GM12865 (cell line): ENCODE measurements around the gene MEF2D.
A peak's percentile ranks its signal among the peaks of the same experiment; 100 is the strongest.

Source experiments
- DNase-seq: peaks from one replicate; pipeline ENCODE4 v3.0.0; 2010; ENCODE audit warnings: low read depth
- H3K4me3 ChIP-seq: 2 replicates; pipeline ENCODE4 v1.5.1; 2011; ENCODE audit warnings: mild to moderate bottlenecking, low read depth, low read length, control low read depth
- TF ChIP-seq, protein P1 (sequence below): IDR thresholded peaks from 2 replicates; pipeline ENCODE4 v1.5.1; 2011; ENCODE audit warnings: low read length, control low read depth, low read depth, inconsistent platforms; ENCODE audit not compliant: insufficient read depth; ENCODE audit errors: missing control alignments

The MEF2D gene

DNA sequence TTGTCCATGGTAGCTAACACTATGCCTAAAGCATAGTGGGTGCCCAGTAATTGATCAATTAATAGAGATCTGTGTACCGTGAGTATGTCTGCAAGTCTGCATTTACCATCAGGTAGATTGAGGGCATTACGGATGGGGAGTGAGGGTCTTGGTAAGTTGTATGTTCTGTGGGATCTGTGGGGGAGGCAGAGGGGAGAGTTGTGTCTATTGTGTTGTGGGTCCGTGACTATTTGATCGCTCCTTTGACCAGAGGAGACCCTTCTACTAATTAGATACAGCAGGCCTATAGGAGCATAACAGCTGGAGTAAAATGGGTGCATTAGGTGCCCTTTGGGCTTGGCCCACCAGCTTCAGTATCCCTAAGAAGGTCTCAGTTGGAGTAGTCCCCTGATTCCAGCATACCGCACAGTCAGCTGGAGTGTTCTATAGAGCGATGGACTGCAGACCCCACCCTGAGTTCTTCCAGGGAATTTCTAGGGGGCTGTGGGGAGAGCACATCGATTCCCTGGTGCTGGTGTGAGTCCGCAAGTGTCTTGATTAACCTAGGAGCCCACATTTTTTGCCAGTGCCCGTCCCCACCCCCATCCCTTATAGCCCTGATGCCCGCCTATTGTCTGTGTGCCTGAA lies 75.7 kb downstream of the MEF2D start:
- H3K4me3 ChIP-seq, result no peak overlapping the region
- no peak for DNase-seq
- TF ChIP-seq, protein P1, sequence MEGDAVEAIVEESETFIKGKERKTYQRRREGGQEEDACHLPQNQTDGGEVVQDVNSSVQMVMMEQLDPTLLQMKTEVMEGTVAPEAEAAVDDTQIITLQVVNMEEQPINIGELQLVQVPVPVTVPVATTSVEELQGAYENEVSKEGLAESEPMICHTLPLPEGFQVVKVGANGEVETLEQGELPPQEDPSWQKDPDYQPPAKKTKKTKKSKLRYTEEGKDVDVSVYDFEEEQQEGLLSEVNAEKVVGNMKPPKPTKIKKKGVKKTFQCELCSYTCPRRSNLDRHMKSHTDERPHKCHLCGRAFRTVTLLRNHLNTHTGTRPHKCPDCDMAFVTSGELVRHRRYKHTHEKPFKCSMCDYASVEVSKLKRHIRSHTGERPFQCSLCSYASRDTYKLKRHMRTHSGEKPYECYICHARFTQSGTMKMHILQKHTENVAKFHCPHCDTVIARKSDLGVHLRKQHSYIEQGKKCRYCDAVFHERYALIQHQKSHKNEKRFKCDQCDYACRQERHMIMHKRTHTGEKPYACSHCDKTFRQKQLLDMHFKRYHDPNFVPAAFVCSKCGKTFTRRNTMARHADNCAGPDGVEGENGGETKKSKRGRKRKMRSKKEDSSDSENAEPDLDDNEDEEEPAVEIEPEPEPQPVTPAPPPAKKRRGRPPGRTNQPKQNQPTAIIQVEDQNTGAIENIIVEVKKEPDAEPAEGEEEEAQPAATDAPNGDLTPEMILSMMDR, result no peak

DNA sequence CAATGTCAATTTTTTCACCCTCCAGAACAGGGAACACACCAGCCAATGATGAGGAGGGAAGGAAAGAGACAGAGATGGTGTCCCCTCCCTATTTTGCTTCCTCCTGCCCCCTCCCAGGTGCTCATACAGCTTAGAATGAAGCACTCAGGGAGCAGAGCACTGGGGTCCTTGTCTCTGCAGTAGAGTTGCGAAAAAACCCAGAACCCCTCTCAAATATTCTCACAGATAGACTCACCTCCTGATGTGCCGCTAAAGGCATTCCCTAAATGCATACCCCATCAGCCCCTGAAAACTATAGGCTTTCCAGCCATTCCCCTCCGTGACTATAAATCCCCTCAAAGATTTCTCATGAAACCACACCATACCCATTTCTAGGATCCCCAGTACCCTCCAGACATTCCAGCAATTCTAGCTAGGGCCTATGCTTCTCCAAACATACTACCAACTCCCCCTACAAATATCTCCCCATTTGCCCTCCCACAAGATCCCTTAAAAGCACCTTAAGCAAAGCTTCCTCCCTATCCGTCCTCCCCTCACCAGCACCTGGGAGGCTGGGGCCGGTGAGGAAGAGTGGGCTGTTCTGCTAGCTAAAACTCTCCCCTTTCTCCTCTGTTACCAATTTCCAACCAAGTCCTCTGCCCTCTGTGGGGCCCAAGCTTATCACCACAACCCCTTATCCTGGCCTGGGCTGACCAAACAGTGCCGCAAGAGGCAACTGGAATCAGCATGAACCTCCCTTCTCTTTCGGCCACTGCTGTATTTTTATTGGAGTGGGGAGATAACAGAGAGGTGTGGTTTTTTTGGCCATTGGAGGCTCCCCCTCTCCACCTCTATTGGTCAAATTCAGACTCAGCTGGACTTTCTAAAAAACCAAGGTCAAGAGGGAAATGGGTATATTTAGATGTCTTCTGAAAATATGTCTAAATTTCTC lies 76.9 kb downstream of the MEF2D start:
- TF ChIP-seq, protein P1, result no peak
- H3K4me3 ChIP-seq, result no peak overlapping the region
- no peak for DNase-seq

DNA sequence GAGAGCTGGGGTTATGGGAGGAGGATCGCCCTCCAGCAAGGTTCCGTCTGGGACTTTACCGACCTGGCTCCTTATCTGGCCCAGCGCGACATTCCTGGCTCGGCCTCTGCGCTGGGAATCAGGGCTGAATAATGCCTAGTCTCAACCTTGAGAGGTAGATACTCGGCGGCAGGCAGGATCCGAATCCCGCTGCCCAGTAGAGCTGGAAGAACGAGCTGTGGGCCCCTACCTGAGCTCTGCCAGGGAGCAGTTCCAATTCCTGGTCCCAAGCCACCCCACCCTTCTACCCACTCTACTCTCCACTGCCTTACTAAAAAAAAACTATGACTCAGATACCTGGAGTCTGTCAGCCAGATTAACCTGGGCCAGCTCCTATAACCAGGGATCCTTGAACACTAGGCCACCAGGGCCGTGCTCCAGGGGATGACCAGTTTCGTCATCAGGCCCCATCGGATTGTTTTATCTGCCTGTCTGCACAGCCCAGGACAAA lies 77.9 kb downstream of the MEF2D start:
- no peak overlapping the region for H3K4me3 ChIP-seq
- TF ChIP-seq, protein P1, result no peak
- no peak for DNase-seq

DNA sequence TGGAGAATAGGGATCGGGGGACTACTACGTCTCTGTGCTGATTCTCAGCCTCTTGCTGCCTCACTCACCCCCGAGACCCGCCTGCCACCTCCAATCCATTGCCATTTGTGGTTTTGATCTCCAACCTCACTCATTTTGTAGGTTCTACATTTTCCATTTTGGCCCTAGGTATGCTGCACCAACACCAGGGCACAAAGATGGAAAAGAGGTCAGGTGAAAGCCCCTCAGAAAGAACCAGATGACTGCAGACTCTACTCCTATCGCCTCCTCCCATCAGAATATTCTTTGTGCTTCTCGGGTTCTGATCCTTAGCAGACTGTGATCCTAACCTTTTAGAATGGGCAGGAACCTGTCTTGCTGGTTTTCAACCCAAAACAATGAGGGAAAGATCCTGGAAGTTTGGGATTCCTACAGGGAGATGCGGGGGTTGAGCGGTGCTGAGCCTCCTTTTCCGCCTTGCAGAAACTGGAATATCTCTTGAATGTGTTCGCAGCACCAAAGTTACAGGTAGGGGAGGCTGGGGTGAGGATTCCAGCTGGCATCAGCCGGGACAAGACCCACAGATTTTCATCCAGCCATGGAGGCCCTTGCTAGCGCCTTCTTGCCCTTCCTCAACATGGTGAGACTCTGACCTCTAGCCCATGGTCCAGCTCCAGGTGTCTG lies 78.5 kb downstream of the MEF2D start:
- peak overlapping the region; percentile 62 for H3K4me3 ChIP-seq
- TF ChIP-seq, protein P1, result no peak
- no peak for DNase-seq

DNA sequence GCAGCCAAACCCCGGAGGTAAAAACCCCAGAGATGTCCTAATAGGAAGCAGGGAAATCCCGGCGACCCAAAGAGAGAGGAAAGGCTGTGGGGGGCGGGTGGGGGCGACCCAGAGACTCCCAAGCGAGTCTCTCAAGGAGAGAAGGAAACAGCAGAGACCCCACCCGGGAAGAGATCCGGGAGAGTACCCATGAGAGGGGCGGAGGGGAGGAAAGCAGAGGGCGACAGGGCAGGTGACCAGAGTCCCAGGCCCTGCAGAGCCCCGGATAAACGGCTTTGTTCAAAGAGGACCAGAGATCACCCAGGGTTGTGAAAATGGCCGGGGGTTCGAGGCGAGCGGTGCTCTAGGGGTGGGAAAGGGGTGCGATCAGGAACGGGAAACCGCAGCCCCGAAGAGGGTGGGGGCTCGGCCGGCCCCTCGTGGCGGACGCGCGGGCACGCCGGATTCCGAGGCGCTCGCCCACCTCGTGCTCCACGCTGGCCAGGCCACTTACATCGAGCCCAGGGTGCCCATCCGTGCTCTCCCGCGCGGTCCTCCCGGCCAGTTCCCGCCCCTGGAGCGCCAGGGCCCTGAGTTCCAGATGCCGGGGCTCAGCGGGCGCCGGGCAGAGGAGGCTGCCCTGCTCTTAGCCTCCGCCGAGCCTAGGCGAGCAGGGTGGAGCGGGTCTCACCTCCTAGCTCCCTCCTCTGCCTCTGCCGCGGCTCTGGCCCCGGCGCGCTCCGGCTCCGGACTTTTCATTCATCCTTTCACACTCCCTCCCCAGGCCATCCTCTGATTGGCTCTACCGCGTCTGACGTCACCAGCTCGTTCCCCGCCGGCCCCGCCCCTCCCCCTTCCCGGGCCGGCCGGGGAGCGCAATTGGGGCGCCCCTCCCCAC lies 79.3 kb downstream of the MEF2D start:
- TF ChIP-seq, protein P1, result no peak
- peak; percentile 90 for DNase-seq
- H3K4me3 ChIP-seq, result peak overlapping the region; percentile 62
